IPS-18a (cell line): ENCODE results near the gene RIPOR2.

Experiments
- H3K27ac ChIP-seq: one replicate; pipeline ENCODE4 v1.5.1; 2013; ENCODE audit warnings: low read length
- H3K27me3 ChIP-seq: one replicate; pipeline ENCODE4 v1.6.1; 2013; ENCODE audit warnings: mild to moderate bottlenecking, low read length; ENCODE audit not compliant: control insufficient read depth, insufficient read depth
- H3K36me3 ChIP-seq: one replicate; pipeline ENCODE4 v1.6.1; 2013; ENCODE audit warnings: low read depth, low read length; ENCODE audit not compliant: control insufficient read depth
- H3K4me1 ChIP-seq: one replicate; pipeline ENCODE4 v1.6.1; 2013; ENCODE audit warnings: low read depth, low read length; ENCODE audit not compliant: control insufficient read depth
- H3K4me3 ChIP-seq: one replicate; pipeline ENCODE4 v1.5.1; 2013; ENCODE audit warnings: low read length
- H3K9ac ChIP-seq: one replicate; pipeline ENCODE4 v1.6.1; 2013; ENCODE audit warnings: mild to moderate bottlenecking, low read length, moderate library complexity
- H3K9me3 ChIP-seq: one replicate; pipeline ENCODE4 v1.6.1; 2013; ENCODE audit warnings: low read depth, low read length; ENCODE audit not compliant: control insufficient read depth

Gene RIPOR2

GRCh38 chr6:24935366-24936152 lies at the start of gene RIPOR2:
RIPOR2 (minus strand) TSS chr6:24935960; CDS start chr6:24935898, 62 bp downstream.
- Histone ChIP-seq H3K9ac (no peak within 1 kb of the TSS), H3K4me1 (peaks cover 48% of the 10 kb centered on the region), H3K27me3 (no peaks in the 10 kb centered on the region), H3K4me3 (no peak within 1 kb of the TSS), H3K36me3 (no peaks in the 10 kb centered on the region), H3K9me3 (no peaks in the 10 kb centered on the region), H3K27ac (no peak within 1 kb of the TSS)

GRCh38 chr6:24985323-24985722 lies 49.6 kb upstream of the RIPOR2 start:
- H3K9ac ChIP-seq, result no peak overlapping the region
- no peaks in the 10 kb centered on the region for H3K36me3 ChIP-seq
- H3K4me3 ChIP-seq, result no peak overlapping the region
- H3K9me3 ChIP-seq, result no peaks in the 10 kb centered on the region
- no peak overlapping the region for H3K27ac ChIP-seq
- no peaks in the 10 kb centered on the region for H3K27me3 ChIP-seq
- H3K4me1 ChIP-seq, result peaks cover 47% of the 10 kb centered on the region

DNA sequence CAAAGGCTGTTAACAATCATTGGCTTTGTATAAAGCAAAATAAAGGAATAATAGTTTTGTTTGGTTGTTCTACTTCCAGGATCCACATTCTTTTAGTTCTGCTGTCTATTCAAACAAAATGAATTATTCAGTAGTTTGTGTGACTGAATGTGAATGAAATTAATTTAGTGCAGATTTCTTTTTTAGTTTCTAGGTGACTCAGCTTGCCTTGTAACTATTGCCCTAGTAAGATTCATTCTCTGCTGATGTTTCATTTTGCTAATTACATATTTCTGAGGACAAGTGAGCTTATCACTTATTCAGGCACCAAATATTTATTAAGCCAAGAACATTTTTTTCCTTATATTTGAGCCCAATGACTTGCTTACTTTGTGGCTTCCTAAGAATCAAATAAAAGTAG lies 46.5 kb upstream of the RIPOR2 start:
- Histone ChIP-seq H3K9ac (peak overlapping the region; percentile 72), H3K4me3 (peak overlapping the region; percentile 47), H3K27ac (peak overlapping the region; percentile 58), H3K36me3 (no peaks in the 10 kb centered on the region), H3K27me3 (no peaks in the 10 kb centered on the region), H3K4me1 (peaks cover 66% of the 10 kb centered on the region), H3K9me3 (no peaks in the 10 kb centered on the region)

DNA sequence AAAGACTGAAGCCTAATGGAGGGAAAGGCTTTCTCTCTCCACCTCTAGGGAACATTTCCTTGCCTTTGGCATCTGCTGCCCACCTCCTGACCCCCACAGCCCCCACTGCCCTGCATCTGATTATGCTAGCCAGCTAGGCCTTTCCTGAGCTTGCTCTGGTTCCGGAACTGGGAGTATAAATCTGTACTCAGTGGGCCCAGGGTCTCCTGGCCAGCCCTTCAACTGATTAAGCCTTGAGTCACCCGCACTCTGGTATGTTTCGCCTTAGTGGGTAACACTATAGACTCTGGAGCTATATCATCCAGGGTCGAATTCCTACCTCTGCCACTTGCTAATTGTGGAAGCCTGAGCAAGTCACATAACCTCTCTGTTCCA lies 45.6 kb upstream of the RIPOR2 start:
- peak overlapping the region; percentile 72 for H3K9ac ChIP-seq
- H3K36me3 ChIP-seq, result no peaks in the 10 kb centered on the region
- no peaks in the 10 kb centered on the region for H3K9me3 ChIP-seq
- peak overlapping the region; percentile 47 for H3K4me3 ChIP-seq
- H3K4me1 ChIP-seq, result peaks cover 65% of the 10 kb centered on the region
- H3K27ac ChIP-seq, result peak overlapping the region; percentile 90
- H3K27me3 ChIP-seq, result no peaks in the 10 kb centered on the region

DNA sequence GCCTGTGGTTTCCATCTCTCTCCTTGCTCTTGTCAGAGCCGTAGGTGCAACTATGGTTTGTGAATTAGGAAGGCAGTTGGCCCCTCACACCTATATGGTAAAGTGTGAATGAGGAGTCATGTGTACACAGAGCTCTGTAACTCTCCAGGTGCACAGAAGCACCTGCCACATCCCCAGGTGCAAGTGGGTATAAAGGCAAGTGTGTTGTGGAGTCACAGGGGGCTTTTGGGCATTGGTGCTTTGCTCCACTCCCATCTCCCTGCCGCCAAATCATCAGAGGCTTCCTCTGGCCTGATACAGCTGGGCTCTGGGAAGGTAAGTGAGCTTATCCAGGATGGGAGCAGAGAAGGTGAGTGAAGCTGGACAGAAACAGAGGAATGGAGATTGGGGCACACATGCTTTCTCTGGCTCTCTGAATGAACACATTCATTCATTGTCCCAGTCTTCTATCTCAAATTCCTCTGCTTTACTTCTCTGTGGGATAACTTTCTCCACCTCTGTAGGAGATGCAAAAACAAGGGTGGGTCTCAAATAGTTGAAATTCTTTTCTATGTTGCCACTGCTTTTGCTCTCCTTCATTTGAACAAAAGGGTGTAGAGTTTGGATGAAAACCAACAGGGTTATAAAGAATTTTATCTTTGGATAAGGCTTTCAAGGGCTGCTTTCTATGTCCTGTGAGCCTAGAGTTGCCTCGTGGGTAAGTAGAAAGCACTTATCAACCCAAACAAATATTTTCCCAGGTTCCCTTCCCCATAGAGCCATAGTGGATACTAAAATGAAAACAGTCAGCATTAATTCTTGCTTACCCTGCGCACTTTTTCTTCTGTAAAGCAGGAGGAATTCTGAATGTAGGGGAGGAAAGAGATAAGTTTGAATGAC lies 45.0 kb upstream of the RIPOR2 start:
- H3K27me3 ChIP-seq, result no peaks in the 10 kb centered on the region
- peak overlapping the region; percentile 47 for H3K4me3 ChIP-seq
- H3K27ac ChIP-seq, result peak overlapping the region; percentile 90
- peak overlapping the region; percentile 72 for H3K9ac ChIP-seq
- H3K9me3 ChIP-seq, result no peaks in the 10 kb centered on the region
- H3K4me1 ChIP-seq, result peaks cover 59% of the 10 kb centered on the region
- H3K36me3 ChIP-seq, result no peaks in the 10 kb centered on the region

DNA sequence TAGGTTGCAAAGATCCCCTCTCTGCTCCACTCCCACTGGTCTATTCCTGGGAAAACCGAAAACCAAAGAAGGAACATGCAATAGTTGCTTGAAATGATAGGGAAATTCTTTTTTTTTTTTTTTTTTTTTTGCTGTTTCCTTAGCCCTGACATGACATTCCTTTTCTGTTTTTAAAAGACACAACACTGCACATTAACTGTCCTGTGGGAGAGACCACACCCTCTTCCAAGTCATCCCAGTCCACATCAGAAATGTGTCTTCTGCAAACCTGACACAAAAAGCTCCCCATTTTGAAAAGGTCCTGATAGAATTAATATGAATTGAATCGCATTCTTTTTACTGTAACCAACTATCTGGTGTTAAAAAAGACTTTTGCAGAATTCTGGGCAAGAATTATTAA lies 43.4 kb upstream of the RIPOR2 start:
- Histone ChIP-seq H3K9ac (no peak overlapping the region), H3K27me3 (no peaks in the 10 kb centered on the region), H3K36me3 (no peaks in the 10 kb centered on the region), H3K9me3 (no peaks in the 10 kb centered on the region), H3K4me1 (peaks cover 47% of the 10 kb centered on the region), H3K27ac (no peak overlapping the region), H3K4me3 (no peak overlapping the region)

- no peaks in the 10 kb centered on the region for H3K36me3 ChIP-seq
Observed at GRCh38 chr6:24974182-24975171, 38.7 kb upstream of the RIPOR2 start.

GRCh38 chr6:24972311-24972958 lies 36.7 kb upstream of the RIPOR2 start:
- Histone ChIP-seq H3K36me3 (no peaks in the 10 kb centered on the region), H3K27me3 (no peaks in the 10 kb centered on the region), H3K9ac (no peak overlapping the region), H3K27ac (no peak overlapping the region), H3K4me1 (no peaks in the 10 kb centered on the region), H3K9me3 (no peaks in the 10 kb centered on the region), H3K4me3 (no peak overlapping the region)

More at GRCh38 chr6:24974182-24975171, 38.7 kb upstream of the RIPOR2 start:
- Histone ChIP-seq H3K27ac (no peak overlapping the region), H3K9me3 (no peaks in the 10 kb centered on the region), H3K27me3 (no peaks in the 10 kb centered on the region), H3K4me1 (peaks cover 10% of the 10 kb centered on the region), H3K4me3 (no peak overlapping the region), H3K9ac (no peak overlapping the region)

- H3K27me3 ChIP-seq, result no peaks in the 10 kb centered on the region
Observed at GRCh38 chr6:24971067-24971466, 35.3 kb upstream of the RIPOR2 start.

DNA sequence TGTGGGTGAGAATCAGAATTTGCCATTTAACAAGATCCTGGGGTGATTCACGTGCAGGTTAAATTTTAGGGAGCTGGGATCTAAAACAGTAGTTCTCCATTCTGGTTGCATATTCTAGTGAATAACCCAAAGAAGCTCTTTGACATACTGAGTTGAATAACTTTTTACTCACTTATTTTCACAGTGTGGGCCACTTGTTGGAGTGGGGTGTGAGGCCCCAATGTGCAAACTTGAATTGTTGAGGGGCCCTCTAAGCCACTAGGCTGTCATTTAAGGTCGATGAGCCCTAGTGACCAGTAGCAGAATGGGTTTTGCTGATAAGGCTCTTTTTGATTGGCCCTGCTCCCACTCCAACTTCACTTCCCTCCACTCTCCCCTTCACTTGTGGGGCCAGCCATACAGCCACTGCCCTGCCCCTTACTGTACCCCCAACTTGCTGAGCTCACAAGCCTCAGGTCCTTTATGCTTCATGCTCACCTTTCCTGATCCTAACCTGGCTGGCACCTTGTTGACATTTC lies 33.6 kb upstream of the RIPOR2 start:
- H3K27me3 ChIP-seq, result no peaks in the 10 kb centered on the region

More at GRCh38 chr6:24971067-24971466, 35.3 kb upstream of the RIPOR2 start:
- Histone ChIP-seq H3K36me3 (no peaks in the 10 kb centered on the region), H3K4me3 (no peak overlapping the region), H3K9me3 (no peaks in the 10 kb centered on the region), H3K4me1 (no peaks in the 10 kb centered on the region), H3K27ac (no peak overlapping the region), H3K9ac (no peak overlapping the region)

More for the DNA sequence above, 33.6 kb upstream of the RIPOR2 start:
- Histone ChIP-seq H3K9ac (no peak overlapping the region), H3K4me3 (no peak overlapping the region), H3K4me1 (no peaks in the 10 kb centered on the region), H3K9me3 (no peaks in the 10 kb centered on the region), H3K27ac (no peak overlapping the region), H3K36me3 (no peaks in the 10 kb centered on the region)
